Measurements from ENCODE around the gene IL1RL2.

DNA sequence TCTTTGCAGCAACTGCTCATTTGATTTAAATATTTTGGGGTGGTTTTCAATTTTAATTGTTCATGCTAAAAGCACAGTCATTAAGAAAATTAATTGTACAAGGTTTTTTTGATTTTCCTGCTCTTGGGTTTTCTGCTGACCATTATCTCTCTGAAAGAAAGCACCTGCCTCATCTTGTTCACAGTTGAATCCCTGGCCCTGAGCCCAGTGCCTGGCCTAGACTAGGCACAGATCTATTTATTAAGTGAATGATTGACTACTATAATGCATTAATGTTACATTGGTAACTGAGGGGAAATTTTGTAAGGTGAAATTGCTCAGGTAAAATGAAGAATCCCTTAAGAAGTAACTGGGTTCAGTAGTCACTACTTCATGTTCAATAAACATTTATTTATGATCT, 22.0 kb downstream of the IL1RL2 start:
- TF ChIP-seq, protein P1, sequence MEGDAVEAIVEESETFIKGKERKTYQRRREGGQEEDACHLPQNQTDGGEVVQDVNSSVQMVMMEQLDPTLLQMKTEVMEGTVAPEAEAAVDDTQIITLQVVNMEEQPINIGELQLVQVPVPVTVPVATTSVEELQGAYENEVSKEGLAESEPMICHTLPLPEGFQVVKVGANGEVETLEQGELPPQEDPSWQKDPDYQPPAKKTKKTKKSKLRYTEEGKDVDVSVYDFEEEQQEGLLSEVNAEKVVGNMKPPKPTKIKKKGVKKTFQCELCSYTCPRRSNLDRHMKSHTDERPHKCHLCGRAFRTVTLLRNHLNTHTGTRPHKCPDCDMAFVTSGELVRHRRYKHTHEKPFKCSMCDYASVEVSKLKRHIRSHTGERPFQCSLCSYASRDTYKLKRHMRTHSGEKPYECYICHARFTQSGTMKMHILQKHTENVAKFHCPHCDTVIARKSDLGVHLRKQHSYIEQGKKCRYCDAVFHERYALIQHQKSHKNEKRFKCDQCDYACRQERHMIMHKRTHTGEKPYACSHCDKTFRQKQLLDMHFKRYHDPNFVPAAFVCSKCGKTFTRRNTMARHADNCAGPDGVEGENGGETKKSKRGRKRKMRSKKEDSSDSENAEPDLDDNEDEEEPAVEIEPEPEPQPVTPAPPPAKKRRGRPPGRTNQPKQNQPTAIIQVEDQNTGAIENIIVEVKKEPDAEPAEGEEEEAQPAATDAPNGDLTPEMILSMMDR (conservative IDR thresholded peaks at IDR 0.05; ENCODE audit: low read length), result no peak
- no peak for TF ChIP-seq EZH2phosphoT487 (IDR thresholded peaks at IDR 0.05; ENCODE audit: borderline replicate concordance)

All from Loucy (cell line).